ENCODE data around the gene PMVK.

PMVK gene

GRCh38 chr1:154955039-154955717 is 18.7 kb upstream of the PMVK start:
- Histone ChIP-seq H3K36me3 (ENCODE audit: control insufficient read depth, insufficient read depth, low read length) (peaks cover 15% of the 10 kb centered on the region), H3K27ac (ENCODE audit: low read depth, low read length) (peak overlapping the region; percentile 87), H3K27me3 (ENCODE audit: control insufficient read depth, insufficient read depth, low read length) (no peaks in the 10 kb centered on the region), H3K4me3 (ENCODE audit: low read length) (peak overlapping the region; percentile 93), H3K9ac (ENCODE audit: low read length) (peak overlapping the region; percentile 46), H3K4me1 (ENCODE audit: control insufficient read depth, insufficient read depth, low read length) (peaks cover 25% of the 10 kb centered on the region)

DNA sequence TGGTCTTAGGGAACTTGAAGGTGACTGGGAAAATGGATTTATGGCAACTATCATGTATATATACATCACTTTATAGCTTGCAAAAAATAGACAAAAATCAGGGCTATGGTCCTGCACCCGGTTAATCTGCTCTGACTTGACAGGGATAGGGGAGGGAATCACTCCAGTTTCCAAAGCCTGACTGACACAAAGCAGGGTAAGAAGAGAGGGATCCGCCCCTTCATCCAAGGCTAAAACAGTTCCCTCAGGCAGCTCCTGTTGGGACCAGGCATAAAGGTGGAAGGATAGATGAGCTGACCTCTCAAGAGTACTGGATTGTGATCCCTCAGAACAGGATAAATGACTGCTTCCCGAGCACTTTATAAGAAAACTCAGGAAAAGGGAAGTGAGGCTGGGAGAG is 18.0 kb upstream of the PMVK start:
- no peak overlapping the region for H3K27ac ChIP-seq (ENCODE audit: low read depth, low read length)
- peak overlapping the region; percentile 0 for H3K9ac ChIP-seq (ENCODE audit: low read length)
- no peaks in the 10 kb centered on the region for H3K27me3 ChIP-seq (ENCODE audit: control insufficient read depth, insufficient read depth, low read length)
- peak overlapping the region; percentile 93 for H3K4me3 ChIP-seq (ENCODE audit: low read length)
- H3K4me1 ChIP-seq (ENCODE audit: control insufficient read depth, insufficient read depth, low read length) = peaks cover 25% of the 10 kb centered on the region
- H3K36me3 ChIP-seq (ENCODE audit: control insufficient read depth, insufficient read depth, low read length) = peaks cover 15% of the 10 kb centered on the region

- Histone ChIP-seq H3K4me3 (ENCODE audit: low read length) (peak overlapping the region; percentile 30), H3K36me3 (ENCODE audit: control insufficient read depth, insufficient read depth, low read length) (peaks cover 14% of the 10 kb centered on the region), H3K9ac (ENCODE audit: low read length) (no peak overlapping the region), H3K4me1 (ENCODE audit: control insufficient read depth, insufficient read depth, low read length) (peaks cover 25% of the 10 kb centered on the region), H3K27me3 (ENCODE audit: control insufficient read depth, insufficient read depth, low read length) (no peaks in the 10 kb centered on the region), H3K27ac (ENCODE audit: low read depth, low read length) (no peak overlapping the region)
These were observed 17.1 kb upstream of the PMVK start for GRCh38 chr1:154953611-154954038.

- Histone ChIP-seq H3K27me3 (ENCODE audit: control insufficient read depth, insufficient read depth, low read length) (no peaks in the 10 kb centered on the region), H3K36me3 (ENCODE audit: control insufficient read depth, insufficient read depth, low read length) (peaks cover 18% of the 10 kb centered on the region), H3K27ac (ENCODE audit: low read depth, low read length) (no peak overlapping the region), H3K4me3 (ENCODE audit: low read length) (peak overlapping the region; percentile 5), H3K4me1 (ENCODE audit: control insufficient read depth, insufficient read depth, low read length) (peaks cover 25% of the 10 kb centered on the region), H3K9ac (ENCODE audit: low read length) (no peak overlapping the region)
These were observed 16.1 kb upstream of the PMVK start for GRCh38 chr1:154952664-154953063.

DNA sequence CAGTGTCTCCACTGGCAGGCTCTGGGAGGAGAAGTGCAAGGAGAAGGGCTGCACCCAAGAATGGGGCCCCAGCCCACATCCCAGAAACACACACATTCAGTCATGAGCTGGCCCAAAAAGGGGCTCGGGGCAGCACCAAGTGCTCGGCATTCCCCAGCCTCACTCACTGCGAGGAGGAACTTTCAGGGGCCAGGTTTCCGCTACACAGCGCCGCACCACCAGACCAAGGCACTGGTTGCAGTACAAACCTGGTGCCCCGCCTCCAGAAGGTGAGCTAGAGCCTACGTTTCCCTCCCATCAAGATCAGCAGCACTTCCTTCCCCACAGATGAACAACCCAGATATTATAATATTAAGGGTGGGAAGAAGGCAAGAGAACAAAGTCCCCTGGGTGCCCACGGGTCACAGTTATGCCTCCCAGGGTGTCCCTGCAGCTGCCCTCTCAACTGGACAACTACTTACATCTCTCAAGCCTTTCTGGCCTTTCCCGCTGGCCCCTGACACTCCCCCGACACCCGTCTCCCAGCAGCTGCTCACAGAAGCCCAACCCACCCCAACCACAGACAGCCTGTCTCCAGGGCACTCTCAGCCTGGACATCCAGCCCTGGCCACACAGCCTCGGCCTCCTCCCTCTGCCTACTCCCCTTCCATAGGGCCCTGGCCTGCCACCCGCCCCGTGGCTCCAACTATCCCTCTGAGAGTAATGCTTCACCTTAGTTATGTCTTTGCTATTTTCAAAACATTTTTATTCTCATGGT is 15.6 kb upstream of the PMVK start:
- peaks cover 23% of the 10 kb centered on the region for H3K4me1 ChIP-seq (ENCODE audit: control insufficient read depth, insufficient read depth, low read length)
- no peak overlapping the region for H3K27ac ChIP-seq (ENCODE audit: low read depth, low read length)
- no peak overlapping the region for H3K9ac ChIP-seq (ENCODE audit: low read length)
- H3K36me3 ChIP-seq (ENCODE audit: control insufficient read depth, insufficient read depth, low read length) = peaks cover 23% of the 10 kb centered on the region
- H3K4me3 ChIP-seq (ENCODE audit: low read length) = no peak overlapping the region
- H3K27me3 ChIP-seq (ENCODE audit: control insufficient read depth, insufficient read depth, low read length) = no peaks in the 10 kb centered on the region

GRCh38 chr1:154948079-154948478 is 11.6 kb upstream of the PMVK start:
- Histone ChIP-seq H3K4me3 (ENCODE audit: low read length) (no peak overlapping the region), H3K27ac (ENCODE audit: low read depth, low read length) (no peak overlapping the region), H3K4me1 (ENCODE audit: control insufficient read depth, insufficient read depth, low read length) (no peaks in the 10 kb centered on the region), H3K9ac (ENCODE audit: low read length) (no peak overlapping the region), H3K27me3 (ENCODE audit: control insufficient read depth, insufficient read depth, low read length) (no peaks in the 10 kb centered on the region), H3K36me3 (ENCODE audit: control insufficient read depth, insufficient read depth, low read length) (peaks cover 27% of the 10 kb centered on the region)

DNA sequence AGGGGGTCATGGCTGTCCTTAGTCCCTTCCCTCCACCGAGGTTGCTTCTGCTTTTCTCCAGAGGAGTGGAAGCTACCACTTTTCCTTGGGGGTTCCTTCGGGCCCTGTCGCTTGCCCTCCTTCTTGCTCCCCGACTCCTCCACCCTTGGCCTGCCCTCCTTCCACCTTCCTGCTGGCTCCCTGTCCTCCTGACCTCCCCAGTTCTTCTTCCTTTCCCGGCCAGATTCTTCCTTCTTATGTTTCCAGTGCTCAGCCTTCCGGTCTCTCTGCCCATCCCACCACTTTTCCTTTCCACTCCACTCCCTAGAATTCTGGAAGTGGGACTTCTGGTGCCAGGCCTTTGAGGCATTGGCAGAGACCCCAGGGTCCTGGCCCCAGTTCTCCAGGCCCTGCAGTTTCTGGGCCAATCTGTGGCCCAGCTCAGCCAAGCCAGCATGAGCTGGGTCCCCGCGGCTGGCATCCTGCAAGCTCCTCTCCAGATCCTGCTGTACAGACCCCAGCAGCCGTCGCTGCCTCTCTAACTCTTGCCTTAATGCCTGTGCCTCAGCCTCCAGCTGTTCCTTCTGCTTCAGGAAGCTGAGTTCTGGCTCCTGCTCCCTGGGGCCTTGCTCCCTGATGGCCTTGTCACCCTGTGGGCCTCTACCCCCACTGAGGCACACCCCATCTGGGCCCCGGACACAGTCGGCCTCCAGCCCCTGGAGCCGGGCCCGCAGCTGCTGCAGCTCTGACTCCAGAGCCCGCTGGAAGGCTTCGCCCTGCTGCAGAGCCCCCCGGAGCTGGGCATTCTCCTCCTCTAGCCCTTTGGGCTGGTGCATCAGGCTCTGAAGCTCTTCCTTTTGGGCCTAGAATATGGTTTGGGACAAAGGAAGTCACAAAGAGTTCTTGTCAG is 9.7 kb upstream of the PMVK start:
- Histone ChIP-seq H3K27me3 (ENCODE audit: control insufficient read depth, insufficient read depth, low read length) (no peaks in the 10 kb centered on the region), H3K4me3 (ENCODE audit: low read length) (no peak overlapping the region), H3K27ac (ENCODE audit: low read depth, low read length) (no peak overlapping the region), H3K36me3 (ENCODE audit: control insufficient read depth, insufficient read depth, low read length) (peaks cover 24% of the 10 kb centered on the region), H3K4me1 (ENCODE audit: control insufficient read depth, insufficient read depth, low read length) (no peaks in the 10 kb centered on the region), H3K9ac (ENCODE audit: low read length) (no peak overlapping the region)

DNA sequence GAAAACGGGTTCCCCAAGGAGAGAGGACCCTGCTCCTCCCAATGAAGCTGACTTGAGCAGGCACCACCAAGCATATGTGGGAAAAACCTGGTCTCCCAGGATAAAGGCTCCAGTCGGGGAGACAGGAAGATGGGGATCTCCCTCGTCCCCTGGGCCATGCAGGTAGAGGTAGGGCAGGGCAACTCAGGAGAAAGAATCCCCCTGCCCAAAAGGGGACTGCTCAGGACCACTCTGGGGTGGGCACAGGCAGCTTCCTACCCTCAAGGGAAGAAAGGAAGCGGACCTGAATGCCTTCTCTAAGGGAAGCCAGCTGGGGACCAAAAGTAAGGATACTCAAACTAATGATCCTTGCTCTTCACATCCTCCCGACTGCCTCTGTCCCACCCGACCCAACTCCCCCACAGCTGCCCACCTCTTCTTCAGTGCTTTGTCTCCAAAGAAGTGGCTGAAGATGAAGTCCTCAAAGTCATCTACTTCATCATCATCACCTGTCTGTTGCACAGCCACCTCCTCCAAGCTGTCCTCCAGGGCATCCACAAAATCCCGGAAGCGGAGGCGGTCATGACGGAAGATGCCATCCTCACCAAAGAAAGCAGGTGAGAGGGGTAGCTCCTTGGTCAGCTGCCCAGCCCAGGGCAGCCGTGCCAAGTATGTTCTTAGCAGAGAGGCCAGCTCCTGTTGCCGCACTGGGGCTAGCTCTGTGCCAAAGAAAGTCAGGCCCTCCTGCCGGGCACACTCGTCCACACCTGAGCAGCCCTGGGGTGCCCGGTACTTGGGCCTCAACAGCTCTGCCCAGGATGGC is 8.8 kb upstream of the PMVK start:
- no peaks in the 10 kb centered on the region for H3K4me1 ChIP-seq (ENCODE audit: control insufficient read depth, insufficient read depth, low read length)
- peaks cover 17% of the 10 kb centered on the region for H3K36me3 ChIP-seq (ENCODE audit: control insufficient read depth, insufficient read depth, low read length)
- no peaks in the 10 kb centered on the region for H3K27me3 ChIP-seq (ENCODE audit: control insufficient read depth, insufficient read depth, low read length)
- no peak overlapping the region for H3K27ac ChIP-seq (ENCODE audit: low read depth, low read length)
- no peak overlapping the region for H3K4me3 ChIP-seq (ENCODE audit: low read length)
- no peak overlapping the region for H3K9ac ChIP-seq (ENCODE audit: low read length)

DNA sequence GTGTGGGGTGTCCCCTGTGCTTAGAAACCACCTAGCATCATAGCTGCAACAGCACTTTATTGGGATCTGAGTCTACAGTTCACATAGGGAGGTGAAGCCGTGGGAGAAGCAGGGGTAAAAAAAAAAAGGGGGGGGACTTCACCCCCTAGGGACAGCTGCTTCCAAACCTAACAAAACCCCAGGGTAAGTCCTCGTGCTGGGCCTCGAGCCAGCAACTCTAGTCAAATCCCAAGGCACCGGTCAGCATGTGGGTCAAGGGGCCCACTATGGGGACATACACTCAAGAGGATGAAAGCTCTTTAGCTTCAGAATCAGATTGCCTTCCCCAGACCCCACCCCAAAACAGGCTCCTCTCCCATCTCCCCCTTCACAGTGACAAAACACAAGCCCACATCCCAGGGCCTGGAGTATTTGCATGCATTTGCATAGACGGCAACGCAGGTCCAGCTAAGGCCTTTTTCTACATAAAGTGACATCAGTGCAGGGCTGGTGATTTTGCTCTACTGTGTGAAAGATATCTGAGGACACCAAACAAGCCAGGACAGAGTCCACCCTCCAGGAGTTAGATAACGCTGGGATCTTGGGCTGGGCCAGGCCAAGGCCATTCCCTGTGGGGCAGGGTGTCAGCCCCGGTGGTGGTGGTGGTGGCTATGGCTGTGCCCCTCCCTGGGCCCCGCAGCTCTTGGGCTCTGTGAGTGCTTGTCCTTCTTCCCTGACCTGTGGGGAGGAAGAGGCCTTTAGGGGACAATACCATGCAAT is 8.1 kb upstream of the PMVK start:
- H3K4me3 ChIP-seq (ENCODE audit: low read length) = no peak overlapping the region
- H3K4me1 ChIP-seq (ENCODE audit: control insufficient read depth, insufficient read depth, low read length) = no peaks in the 10 kb centered on the region
- H3K36me3 ChIP-seq (ENCODE audit: control insufficient read depth, insufficient read depth, low read length) = peaks cover 17% of the 10 kb centered on the region
- no peaks in the 10 kb centered on the region for H3K27me3 ChIP-seq (ENCODE audit: control insufficient read depth, insufficient read depth, low read length)
- no peak overlapping the region for H3K27ac ChIP-seq (ENCODE audit: low read depth, low read length)
- no peak overlapping the region for H3K9ac ChIP-seq (ENCODE audit: low read length)

DNA sequence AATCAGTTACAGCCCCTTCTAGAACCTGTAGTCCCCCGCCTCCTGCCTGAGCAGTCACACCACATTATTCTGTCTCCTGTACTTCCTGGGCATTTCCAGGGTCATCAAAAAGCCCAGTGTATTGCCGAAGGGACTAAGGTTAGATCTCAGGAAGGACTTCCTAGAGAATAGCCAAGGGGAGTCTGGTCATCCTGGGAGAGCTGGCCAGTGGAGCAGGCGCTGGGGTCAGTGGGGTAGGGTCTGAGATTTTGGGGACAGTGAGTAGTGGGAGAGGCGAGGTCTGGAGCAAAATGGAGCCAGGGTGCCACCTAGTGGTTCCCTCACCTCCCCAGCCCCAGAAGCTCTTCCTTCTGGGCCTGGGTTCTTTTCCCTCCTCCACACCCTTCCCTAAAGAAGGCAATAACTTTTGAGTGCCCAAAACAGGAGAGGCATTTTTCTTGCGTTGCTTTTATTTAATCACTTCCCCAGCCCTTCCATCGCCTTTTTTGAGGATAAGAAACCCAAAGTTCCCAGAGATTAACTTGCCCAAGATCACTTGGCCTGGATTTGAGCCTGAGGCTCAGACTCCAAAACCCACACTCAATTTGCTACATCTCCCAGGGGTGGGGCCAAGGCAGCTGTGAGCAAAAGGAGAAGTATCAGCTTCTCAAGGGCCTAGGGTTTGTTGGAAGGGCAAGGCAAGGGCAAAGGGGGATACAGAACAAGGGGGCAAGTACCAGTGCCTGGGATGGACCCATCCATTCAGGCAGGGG is 7.3 kb upstream of the PMVK start:
- Histone ChIP-seq H3K9ac (ENCODE audit: low read length) (no peak overlapping the region), H3K27ac (ENCODE audit: low read depth, low read length) (no peak overlapping the region), H3K27me3 (ENCODE audit: control insufficient read depth, insufficient read depth, low read length) (no peaks in the 10 kb centered on the region), H3K36me3 (ENCODE audit: control insufficient read depth, insufficient read depth, low read length) (peaks cover 17% of the 10 kb centered on the region), H3K4me3 (ENCODE audit: low read length) (no peak overlapping the region), H3K4me1 (ENCODE audit: control insufficient read depth, insufficient read depth, low read length) (no peaks in the 10 kb centered on the region)
